ENCODE data around the gene DGKQ. TPM values are rescaled to one million over a fixed set of nuclear protein-coding genes. Genes with fewer than 3 reads are reported as not detected.

Gene DGKQ
- total and polyA plus RNA-seq, 9 of the 15 experiments (the other 6 are each of a cell fraction or from before 2014, with no cell fraction given), result 0.17 to 22.0 (median 5.6) TPM

DNA sequence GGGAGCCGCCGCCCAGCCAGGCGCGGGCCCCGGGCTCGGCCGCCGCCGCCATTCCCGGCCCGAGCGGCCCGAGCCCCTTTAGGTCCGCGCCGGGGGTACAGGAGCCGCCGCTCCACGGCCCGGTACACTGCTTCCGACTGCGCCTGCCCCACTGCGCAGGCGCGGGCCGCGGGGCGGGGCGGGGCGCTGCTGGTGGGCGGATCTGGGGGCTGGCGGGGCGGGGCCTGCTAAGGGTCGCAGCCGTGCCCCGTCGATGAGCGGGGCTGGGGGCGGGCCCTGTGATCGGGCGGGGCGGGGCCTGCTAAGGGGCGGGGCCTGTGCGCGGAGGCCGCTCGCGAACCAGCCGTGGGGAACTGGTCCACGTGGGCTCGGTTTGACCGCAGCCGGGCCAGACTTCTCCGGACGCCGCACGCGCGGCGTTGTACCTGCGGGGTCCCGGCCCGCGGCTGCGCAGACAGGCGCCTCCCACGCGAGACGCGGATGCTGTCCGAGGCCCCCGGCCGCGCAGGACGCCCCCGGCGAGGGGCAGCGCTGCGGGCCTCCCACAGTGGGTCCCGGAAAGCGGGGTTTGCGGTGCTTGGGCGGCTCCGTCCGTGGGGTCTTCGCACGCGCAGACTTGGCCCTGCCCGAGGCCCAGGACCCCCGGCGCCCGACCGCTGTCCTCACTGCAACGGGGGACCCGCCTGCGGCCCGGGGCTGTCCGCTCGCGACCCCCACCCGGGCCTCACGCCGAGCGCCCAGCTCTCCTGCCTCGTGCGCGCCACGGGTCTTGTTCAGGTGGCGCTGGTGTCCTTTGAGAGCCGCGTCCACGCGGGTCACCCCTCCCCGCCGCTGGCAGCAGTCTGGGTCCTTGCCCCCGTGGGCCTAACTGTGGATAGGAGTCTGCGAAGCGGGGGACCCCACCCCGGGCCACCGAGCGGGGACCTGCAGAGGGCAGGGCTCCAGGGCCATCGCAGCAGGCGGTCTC lies at the start of gene DGKQ (continued):
- TF ChIP-seq, protein P1, sequence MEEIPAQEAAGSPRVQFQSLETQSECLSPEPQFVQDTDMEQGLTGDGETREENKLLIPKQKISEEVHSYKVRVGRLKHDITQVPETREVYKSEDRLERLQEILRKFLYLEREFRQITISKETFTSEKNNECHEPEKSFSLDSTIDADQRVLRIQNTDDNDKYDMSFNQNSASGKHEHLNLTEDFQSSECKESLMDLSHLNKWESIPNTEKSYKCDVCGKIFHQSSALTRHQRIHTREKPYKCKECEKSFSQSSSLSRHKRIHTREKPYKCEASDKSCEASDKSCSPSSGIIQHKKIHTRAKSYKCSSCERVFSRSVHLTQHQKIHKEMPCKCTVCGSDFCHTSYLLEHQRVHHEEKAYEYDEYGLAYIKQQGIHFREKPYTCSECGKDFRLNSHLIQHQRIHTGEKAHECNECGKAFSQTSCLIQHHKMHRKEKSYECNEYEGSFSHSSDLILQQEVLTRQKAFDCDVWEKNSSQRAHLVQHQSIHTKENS (CRISPR knock-in tag; IDR thresholded peaks at IDR 0.05), result no peak
- TF ChIP-seq MYNN (IDR thresholded peaks at IDR 0.05), result no peak
- no peak for TF ChIP-seq MYNN (CRISPR knock-in tag; IDR thresholded peaks at IDR 0.05)
- TF ChIP-seq PML (IDR thresholded peaks at IDR 0.05; ENCODE audit: low read length), result no peak
- TF ChIP-seq, protein P2, sequence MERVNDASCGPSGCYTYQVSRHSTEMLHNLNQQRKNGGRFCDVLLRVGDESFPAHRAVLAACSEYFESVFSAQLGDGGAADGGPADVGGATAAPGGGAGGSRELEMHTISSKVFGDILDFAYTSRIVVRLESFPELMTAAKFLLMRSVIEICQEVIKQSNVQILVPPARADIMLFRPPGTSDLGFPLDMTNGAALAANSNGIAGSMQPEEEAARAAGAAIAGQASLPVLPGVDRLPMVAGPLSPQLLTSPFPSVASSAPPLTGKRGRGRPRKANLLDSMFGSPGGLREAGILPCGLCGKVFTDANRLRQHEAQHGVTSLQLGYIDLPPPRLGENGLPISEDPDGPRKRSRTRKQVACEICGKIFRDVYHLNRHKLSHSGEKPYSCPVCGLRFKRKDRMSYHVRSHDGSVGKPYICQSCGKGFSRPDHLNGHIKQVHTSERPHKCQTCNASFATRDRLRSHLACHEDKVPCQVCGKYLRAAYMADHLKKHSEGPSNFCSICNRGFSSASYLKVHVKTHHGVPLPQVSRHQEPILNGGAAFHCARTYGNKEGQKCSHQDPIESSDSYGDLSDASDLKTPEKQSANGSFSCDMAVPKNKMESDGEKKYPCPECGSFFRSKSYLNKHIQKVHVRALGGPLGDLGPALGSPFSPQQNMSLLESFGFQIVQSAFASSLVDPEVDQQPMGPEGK (CRISPR knock-in tag; IDR thresholded peaks at IDR 0.05; ENCODE audit: borderline replicate concordance), result no peak
- 0 out of 2 replicates have a peak, but pooled peaks have one; percentile 54 for TF ChIP-seq ERF (CRISPR knock-in tag; IDR thresholded peaks at IDR 0.05)
- no peak for TF ChIP-seq PHB (CRISPR knock-in tag; IDR thresholded peaks at IDR 0.05)
- no peak for TF ChIP-seq ETV6 (IDR thresholded peaks at IDR 0.05; ENCODE audit: borderline replicate concordance in 1 of 2, low read depth in 2 of 2, low read length in 1 of 2)
- no peak for TF ChIP-seq ETV6 (CRISPR knock-in tag; IDR thresholded peaks at IDR 0.05; ENCODE audit: borderline replicate concordance)
- TF ChIP-seq RNF2 (IDR thresholded peaks at IDR 0.05), result no peak
- no peak for TF ChIP-seq ARID2 (IDR thresholded peaks at IDR 0.05)
- no peak for TF ChIP-seq KLF1 (tag; IDR thresholded peaks at IDR 0.05)
- no peak for TF ChIP-seq RBM17 (IDR thresholded peaks at IDR 0.05; ENCODE audit: borderline replicate concordance, low read depth, low read length)
- no peak for TF ChIP-seq ZNF57 (CRISPR knock-in tag; IDR thresholded peaks at IDR 0.05)
- no peak for TF ChIP-seq ZNF589 (CRISPR knock-in tag; IDR thresholded peaks at IDR 0.05; ENCODE audit: low read depth)
- TF ChIP-seq SAFB (IDR thresholded peaks at IDR 0.05; ENCODE audit: borderline replicate concordance, low read depth, low read length), result peak; percentile 97
- no peak for TF ChIP-seq HIVEP1 (CRISPR knock-in tag; IDR thresholded peaks at IDR 0.05)
- no peak for TF ChIP-seq HDGF (IDR thresholded peaks at IDR 0.05)
- TF ChIP-seq, protein P3, sequence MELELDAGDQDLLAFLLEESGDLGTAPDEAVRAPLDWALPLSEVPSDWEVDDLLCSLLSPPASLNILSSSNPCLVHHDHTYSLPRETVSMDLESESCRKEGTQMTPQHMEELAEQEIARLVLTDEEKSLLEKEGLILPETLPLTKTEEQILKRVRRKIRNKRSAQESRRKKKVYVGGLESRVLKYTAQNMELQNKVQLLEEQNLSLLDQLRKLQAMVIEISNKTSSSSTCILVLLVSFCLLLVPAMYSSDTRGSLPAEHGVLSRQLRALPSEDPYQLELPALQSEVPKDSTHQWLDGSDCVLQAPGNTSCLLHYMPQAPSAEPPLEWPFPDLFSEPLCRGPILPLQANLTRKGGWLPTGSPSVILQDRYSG (tag; conservative IDR thresholded peaks at IDR 0.05; ENCODE audit: low read depth), result no peak
- no peak for TF ChIP-seq MIER1 (IDR thresholded peaks at IDR 0.05; ENCODE audit: low read depth)
- TF ChIP-seq ZNF444 (CRISPR knock-in tag; IDR thresholded peaks at IDR 0.05), result no peak
- TF ChIP-seq ZNF133 (CRISPR knock-in tag; IDR thresholded peaks at IDR 0.05), result no peak
- TF ChIP-seq FOXK2 (conservative IDR thresholded peaks at IDR 0.05 in 1 of 2, IDR thresholded peaks at IDR 0.05 in 1 of 2; ENCODE audit: low read depth in 2 of 2), result no peak
- peak; percentile 81; the same call in 1 of the 2 replicates for TF ChIP-seq KDM2B (CRISPR knock-in tag; IDR thresholded peaks at IDR 0.05)
